GM12801 (cell line): ENCODE measurements around the gene HERC3.

ENCODE experiments used
- CTCF ChIP-seq: IDR thresholded peaks from one replicate; pipeline ENCODE4 v1.5.1; 2011; ENCODE audit warnings: control low read depth; ENCODE audit not compliant: insufficient read length; ENCODE audit errors: extremely low read depth

HERC3 gene

DNA sequence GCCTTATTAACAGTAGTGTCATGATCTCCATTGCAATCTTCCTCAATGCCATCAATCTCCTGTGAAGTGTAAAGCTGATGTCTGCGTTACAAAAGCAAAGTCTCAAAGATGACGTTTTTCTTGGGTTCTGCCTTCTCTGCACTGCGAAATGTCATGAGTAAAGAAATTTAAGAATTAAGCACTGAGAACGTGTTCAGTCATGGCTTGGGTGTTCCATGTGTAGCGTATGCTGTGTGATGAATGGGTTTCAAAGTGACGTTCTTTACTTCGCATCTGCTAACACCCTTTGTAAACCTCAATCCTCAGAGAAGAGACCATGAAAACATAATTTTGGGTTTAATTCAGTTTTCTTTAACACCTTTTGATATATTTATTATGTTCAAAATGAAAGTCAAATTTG lies 104.3 kb downstream of the HERC3 start:
- no peak for TF ChIP-seq CTCF

- no peak for TF ChIP-seq CTCF
Observed at GRCh38 chr4:88697141-88697540, 104.9 kb downstream of the HERC3 start.

DNA sequence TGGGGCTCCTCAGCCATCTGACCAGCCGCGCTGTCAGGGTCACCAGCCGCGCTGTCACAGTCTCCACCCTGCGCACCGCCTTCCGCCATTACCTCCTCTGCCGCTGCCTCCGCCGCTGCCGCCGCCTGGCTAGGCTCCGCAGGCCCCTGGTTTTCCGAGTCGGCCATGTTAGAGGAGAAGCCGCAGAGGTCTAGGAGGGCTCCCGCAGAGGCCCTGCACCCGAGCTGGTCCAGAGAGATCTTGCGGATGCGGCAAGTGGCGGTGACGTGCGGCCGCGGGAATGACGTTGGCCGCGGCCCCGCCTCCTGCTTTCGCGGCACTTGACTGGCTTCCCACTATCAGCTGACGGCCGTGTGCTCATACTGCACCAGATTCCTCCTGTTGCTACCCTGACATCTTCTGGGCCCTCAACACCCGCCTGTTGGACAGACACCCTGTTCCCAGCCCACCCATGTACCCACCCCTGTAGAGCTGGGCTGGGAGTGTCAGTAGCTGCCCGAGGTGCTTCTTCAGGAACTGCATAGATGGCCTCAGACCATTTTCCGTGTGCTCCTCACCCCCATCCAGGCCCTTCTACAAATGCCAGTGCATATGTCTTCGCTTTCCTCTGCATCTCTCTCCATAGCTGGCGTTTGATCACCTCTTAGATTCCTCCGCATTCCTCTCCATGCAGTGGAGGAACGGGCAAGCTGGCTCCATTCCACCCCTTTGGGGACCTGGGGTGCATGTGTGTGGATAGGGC lies 105.5 kb downstream of the HERC3 start, which contains the start of gene NAP1L5:
TSS of gene NAP1L5 (minus strand) at position 242 of the 742 bp plus-strand sequence. CDS start at position 167, 75 bp downstream.
- TF ChIP-seq CTCF, result no peak

GRCh38 chr4:88698519-88698918 lies 106.2 kb downstream of the HERC3 start:
- no peak for TF ChIP-seq CTCF

DNA sequence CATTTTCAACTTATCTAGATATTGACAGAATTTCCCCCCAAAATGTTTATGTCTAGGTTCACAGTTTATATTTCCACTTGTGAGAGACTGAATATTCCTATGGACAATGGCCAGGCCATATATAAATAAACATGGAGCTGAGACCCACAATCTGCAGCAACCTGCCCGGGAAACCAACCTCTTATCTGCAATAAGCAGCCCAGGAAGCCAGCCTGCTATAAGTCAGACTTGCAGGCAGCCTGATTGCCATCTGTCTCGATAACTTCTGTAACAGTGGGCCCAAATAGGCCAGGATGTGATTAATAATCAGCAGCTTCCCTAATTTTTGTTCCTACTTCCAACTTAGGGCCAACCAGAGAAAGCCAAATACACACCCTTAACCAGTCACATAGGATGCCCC lies 110.5 kb downstream of the HERC3 start:
- no peak for TF ChIP-seq CTCF

DNA sequence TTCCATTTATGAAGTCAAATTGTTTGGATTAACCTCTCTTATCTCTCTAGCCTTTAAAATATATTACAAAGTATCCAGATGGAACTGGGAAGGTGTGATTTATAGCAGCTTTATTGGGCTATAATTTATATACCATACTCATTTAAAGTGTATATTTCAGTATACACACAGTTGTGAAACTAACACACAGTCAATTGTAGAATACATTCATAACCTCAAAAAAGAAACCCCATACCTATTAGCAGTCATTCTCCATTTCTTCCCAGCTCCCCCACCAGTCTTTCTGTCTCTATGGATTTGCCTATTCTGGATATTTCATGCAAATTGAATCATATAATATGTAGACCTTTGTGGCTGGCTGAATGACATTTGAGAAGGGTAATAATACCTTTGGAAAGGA lies 112.9 kb downstream of the HERC3 start:
- no peak for TF ChIP-seq CTCF

DNA sequence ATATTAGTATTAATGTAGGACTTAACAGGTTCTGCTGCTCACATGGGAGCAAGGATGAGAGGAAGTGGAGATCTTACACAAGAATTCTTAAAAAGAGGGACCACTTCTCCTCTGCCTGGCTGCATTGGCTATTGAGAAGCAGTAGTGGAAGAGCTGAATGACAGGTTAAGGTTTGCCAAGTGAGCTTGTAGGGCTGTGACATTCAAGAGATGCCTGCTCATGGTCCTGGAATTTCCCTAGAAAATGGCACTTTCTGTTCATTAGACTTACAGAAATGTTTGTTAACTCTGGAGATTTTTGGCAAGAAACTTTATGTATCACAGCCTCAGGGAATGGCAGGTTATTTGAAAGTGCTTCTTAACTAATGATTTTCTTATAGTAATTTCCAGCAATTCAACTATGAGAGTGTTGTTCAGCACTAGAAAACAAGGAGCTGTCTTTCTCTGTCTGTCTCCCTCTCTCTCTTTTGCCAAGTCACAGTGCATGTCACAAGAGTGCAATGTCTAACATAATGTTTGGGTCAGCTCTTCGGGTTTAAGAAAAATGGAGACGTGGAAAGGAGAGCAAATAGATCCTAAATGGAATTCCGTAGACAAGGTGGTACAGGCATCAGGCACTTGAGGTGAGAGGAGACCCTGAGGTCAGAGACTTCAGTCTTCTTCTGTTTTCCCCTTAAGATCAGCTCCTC lies 113.7 kb downstream of the HERC3 start:
- no peak for TF ChIP-seq CTCF
